ENCODE measurements around the gene FBXO46. TPM values are rescaled to one million over a fixed set of nuclear protein-coding genes. Genes with fewer than 3 reads are reported as not detected.
"Not testable (repeated sequence)": the region's sequence is repeated elsewhere in the genome, so short reads cannot be mapped to it uniquely, and the experiment has no call there.

The FBXO46 gene
- total RNA-seq, 1 experiment from 2014 or later: 12.8 TPM

DNA sequence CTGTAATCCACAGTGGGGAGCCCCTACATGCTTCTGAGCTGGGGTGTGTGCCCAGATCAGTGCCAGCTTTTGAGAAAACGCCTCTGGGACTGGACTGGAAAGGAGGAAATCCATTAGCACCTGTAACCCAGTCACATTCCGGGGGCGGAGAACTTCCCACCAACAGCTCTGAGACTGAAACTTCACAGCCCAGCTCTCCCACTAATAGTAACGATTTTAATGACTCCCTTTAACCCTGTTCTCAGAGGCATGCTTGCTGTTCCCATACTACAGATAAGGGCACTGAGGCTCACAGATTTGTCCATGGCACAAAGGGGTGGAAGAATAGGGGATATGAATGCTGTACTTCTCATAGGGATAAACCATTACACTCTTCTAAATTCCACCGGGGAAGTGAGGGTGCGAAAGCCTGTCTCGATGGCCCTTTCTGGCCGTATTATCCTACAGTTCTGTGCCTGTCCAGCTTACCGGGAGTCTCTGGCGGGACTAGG lies 851 bp downstream of the FBXO46 start:
- H3K4me3 ChIP-seq (ENCODE audit: low read length): peak overlapping the region; percentile 86
- H3F3A ChIP-seq (ENCODE audit: low read length, unreplicated experiment): no peaks in the 10 kb centered on the region
- TF ChIP-seq EZH2 (IDR thresholded peaks at IDR 0.05; ENCODE audit: low read length, unreplicated experiment) (no peak), EZH2phosphoT487 (IDR thresholded peaks at IDR 0.05; ENCODE audit: borderline replicate concordance, low read length) (no peak), CTCF (conservative IDR thresholded peaks at IDR 0.05; ENCODE audit: low read depth, low read length) (no peak)
- no peak overlapping the region for H3K27ac ChIP-seq (ENCODE audit: low read length)
- H3K36me3 ChIP-seq (ENCODE audit: low read depth, low read length): no peaks in the 10 kb centered on the region
- H3K79me2 ChIP-seq (ENCODE audit: low read length): peaks cover 59% of the 10 kb centered on the region
- H3K4me2 ChIP-seq (ENCODE audit: low read length): peak overlapping the region; percentile 83
- CTCF ChIA-PET: no interaction called here
- intact Hi-C loops (cut with micrococcal nuclease): no loop called here
- no peaks in the 10 kb centered on the region for H3K27me3 ChIP-seq (ENCODE audit: low read length)
- peak overlapping the region; percentile 41; the same call in 1 of the 2 replicates for H2AFZ ChIP-seq (ENCODE audit: low read length)
- no peaks in the 10 kb centered on the region for H4K20me1 ChIP-seq (ENCODE audit: low read length)
- POLR2A ChIA-PET (ENCODE audit: unreplicated experiment): no interaction called here
- H3K4me1 ChIP-seq (ENCODE audit: insufficient read depth, low read length): no peaks in the 10 kb centered on the region
- no peaks in the 10 kb centered on the region for H3K9me3 ChIP-seq (ENCODE audit: low read length)
- no peaks in the 10 kb centered on the region for H3K9me2 ChIP-seq (replicated peaks; ENCODE audit: low read length)
- H3K9ac ChIP-seq (ENCODE audit: low read length): peak overlapping the region; percentile 87
- TSS peak; percentile 43 for BruUV-seq (replicated peaks)
- ATAC-seq (peak; percentile 7; the same call in 1 of the 2 replicates), DNase-seq (no peak)

GRCh38 chr19:45728683-45729082 lies 2.0 kb downstream of the FBXO46 start:
- ATAC-seq; H4K20me1 ChIP-seq (ENCODE audit: low read length); H3K27ac ChIP-seq (ENCODE audit: low read length); H3K4me3 ChIP-seq (ENCODE audit: low read length); H3K27me3 ChIP-seq (ENCODE audit: low read length); BruUV-seq (replicated peaks); H3K4me2 ChIP-seq (ENCODE audit: low read length); H3K4me1 ChIP-seq (ENCODE audit: insufficient read depth, low read length); H3K9me2 ChIP-seq (replicated peaks; ENCODE audit: low read length); DNase-seq; H3K36me3 ChIP-seq (ENCODE audit: low read depth, low read length); H2AFZ ChIP-seq (ENCODE audit: low read length); H3K9me3 ChIP-seq (ENCODE audit: low read length); H3K9ac ChIP-seq (ENCODE audit: low read length); H3F3A ChIP-seq (ENCODE audit: low read length, unreplicated experiment); POLR2A ChIA-PET (ENCODE audit: unreplicated experiment); intact Hi-C loops (cut with micrococcal nuclease); CTCF ChIA-PET: not testable (repeated sequence)
- H3K79me2 ChIP-seq (ENCODE audit: low read length): peaks cover 67% of the 10 kb centered on the region

DNA sequence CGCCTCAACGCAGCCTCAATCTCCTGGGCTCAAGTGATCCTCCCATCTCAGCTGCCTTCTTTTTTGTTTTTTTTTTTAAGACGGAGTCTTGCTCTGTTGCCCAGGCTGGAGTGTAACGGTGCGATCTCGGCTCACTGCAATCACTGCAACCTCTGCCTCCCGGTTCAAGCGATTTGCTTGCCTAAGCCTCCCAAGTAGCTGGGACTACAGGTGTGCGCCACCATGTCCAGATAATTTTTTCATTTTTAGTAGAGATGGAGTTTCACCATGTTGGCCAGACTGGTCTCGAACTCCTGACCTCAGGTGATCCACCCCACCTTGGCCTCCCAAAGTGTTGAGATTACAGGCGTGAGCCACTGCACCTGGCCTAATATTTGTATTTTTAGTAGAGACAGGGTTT lies 10.6 kb downstream of the FBXO46 start:
- H3K36me3 ChIP-seq (ENCODE audit: low read depth, low read length); H3K4me2 ChIP-seq (ENCODE audit: low read length); H3K27ac ChIP-seq (ENCODE audit: low read length); H2AFZ ChIP-seq (ENCODE audit: low read length); H4K20me1 ChIP-seq (ENCODE audit: low read length); H3K9ac ChIP-seq (ENCODE audit: low read length); H3K9me2 ChIP-seq (replicated peaks; ENCODE audit: low read length); DNase-seq; H3K4me3 ChIP-seq (ENCODE audit: low read length); intact Hi-C loops (cut with micrococcal nuclease); H3F3A ChIP-seq (ENCODE audit: low read length, unreplicated experiment); BruUV-seq (replicated peaks); H3K27me3 ChIP-seq (ENCODE audit: low read length); H3K9me3 ChIP-seq (ENCODE audit: low read length); ATAC-seq: not testable (repeated sequence)
- Histone ChIP-seq H3K79me2 (ENCODE audit: low read length) (peaks cover 37% of the 10 kb centered on the region), H3K4me1 (ENCODE audit: insufficient read depth, low read length) (peaks cover 28% of the 10 kb centered on the region)
- CTCF ChIA-PET: interaction anchor here (0.6 kb wide), 1 partner anchor 50 kb away, joined by 3 read pairs; no protein-coding TSS in a partner anchor
- POLR2A ChIA-PET (ENCODE audit: unreplicated experiment): interaction anchor here (0.6 kb wide), 1 partner anchor 118 kb away, joined by 4 read pairs; no protein-coding TSS in a partner anchor
